ENCODE results near the gene ENO2.

DNA sequence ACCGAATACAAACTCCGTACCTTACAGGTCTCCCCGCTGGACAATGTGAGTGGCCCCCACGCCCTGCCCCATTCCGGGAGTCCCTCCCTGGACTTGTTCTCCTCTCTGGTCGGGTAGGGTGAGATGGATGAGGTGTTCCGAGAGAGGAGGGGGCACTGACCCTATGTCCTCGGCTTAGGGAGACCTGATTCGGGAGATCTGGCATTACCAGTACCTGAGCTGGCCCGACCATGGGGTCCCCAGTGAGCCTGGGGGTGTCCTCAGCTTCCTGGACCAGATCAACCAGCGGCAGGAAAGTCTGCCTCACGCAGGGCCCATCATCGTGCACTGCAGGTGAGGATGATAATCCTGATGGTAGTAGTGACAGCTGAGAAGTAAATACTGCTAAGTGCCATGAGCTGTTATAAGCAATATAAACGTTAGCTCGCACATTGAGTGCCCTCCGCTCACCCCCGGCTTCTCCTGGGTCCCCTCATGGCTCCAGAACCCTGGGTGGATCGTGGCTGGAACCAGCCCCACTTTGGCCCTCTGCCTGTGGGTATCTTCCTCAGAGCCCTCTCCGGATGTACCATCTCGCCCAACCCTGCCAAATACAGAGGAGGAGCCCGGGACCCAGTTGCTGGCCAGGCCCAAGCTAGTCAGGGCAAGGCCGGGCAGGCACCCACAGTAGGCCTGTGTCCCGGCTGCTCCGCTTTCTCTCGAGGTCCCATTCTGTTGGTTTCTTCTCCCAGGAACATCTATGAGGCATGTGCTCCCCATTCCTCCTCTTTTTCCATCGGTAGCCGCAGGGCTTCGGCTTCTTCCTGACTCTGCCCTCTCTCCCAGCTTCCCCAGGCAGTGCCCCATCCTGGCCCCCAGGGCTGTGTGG is 43.6 kb downstream of the ENO2 start:
- TF ChIP-seq POLR2A (IDR thresholded peaks at IDR 0.05) (no peak), CTCF (IDR thresholded peaks at IDR 0.05) (no peak)
